Loucy (cell line): ENCODE measurements around the gene BANK1.

Experiments used
- H2AFZ ChIP-seq: fragments of 200-600 bp; sonication (generic); 2 replicates; pipeline ENCODE4 v1.6.0; 2016; ENCODE audit warnings: antibody characterized with exemption, mild to moderate bottlenecking, low read length, moderate library complexity
- H3F3A ChIP-seq: fragments of 200-600 bp; 2 replicates; pipeline ENCODE4 v1.6.0; 2016; ENCODE audit warnings: antibody characterized with exemption, low read depth, mild to moderate bottlenecking
- H3K27me3 ChIP-seq: fragments of 200-600 bp; sonication (generic); 2 replicates; pipeline ENCODE4 v1.6.1; 2014; ENCODE audit warnings: low read length, mild to moderate bottlenecking; ENCODE audit not compliant: insufficient read depth, poor library complexity, severe bottlenecking
- H3K36me3 ChIP-seq: fragments of 200-600 bp; sonication (generic); 2 replicates; pipeline ENCODE4 v1.6.1; 2016; ENCODE audit warnings: low read length; ENCODE audit not compliant: insufficient read depth
- H3K4me1 ChIP-seq: fragments of 200-600 bp; sonication (generic); 2 replicates; pipeline ENCODE4 v1.5.1; 2014; ENCODE audit warnings: low read length, mild to moderate bottlenecking; ENCODE audit not compliant: insufficient read depth, poor library complexity, severe bottlenecking
- H3K4me2 ChIP-seq: fragments of 200-600 bp; sonication (generic); 2 replicates; pipeline ENCODE4 v1.6.0; 2014; ENCODE audit warnings: antibody characterized with exemption, low read length, low read depth, mild to moderate bottlenecking; ENCODE audit not compliant: poor library complexity, severe bottlenecking
- H3K4me3 ChIP-seq: fragments of 200-600 bp; sonication (generic); 2 replicates; pipeline ENCODE4 v1.5.1; 2014; ENCODE audit warnings: low read length, mild to moderate bottlenecking, mixed read lengths; ENCODE audit not compliant: poor library complexity, severe bottlenecking
- H3K79me2 ChIP-seq: fragments of 200-600 bp; sonication (generic); 2 replicates; pipeline ENCODE4 v1.6.1; 2014; ENCODE audit warnings: low read length; ENCODE audit not compliant: insufficient read depth
- H3K9ac ChIP-seq: fragments of 200-600 bp; sonication (generic); 2 replicates; pipeline ENCODE4 v1.6.0; 2014; ENCODE audit warnings: mild to moderate bottlenecking, low read depth, low read length, moderate library complexity; ENCODE audit not compliant: poor library complexity, severe bottlenecking
- H3K9me2 ChIP-seq: fragments of 200-600 bp; sonication (generic); replicated peaks from 2 replicates; pipeline ENCODE4 v1.6.1; 2016; ENCODE audit warnings: low read depth, low read length, mixed read lengths
- H3K9me3 ChIP-seq: fragments of 200-600 bp; sonication (generic); 2 replicates; pipeline ENCODE4 v1.6.1; 2014; ENCODE audit warnings: mild to moderate bottlenecking, antibody characterized with exemption, low read length, low read depth; ENCODE audit not compliant: insufficient read depth
- H4K20me1 ChIP-seq: fragments of 200-600 bp; sonication (generic); 2 replicates; pipeline ENCODE4 v1.6.0; 2014; ENCODE audit warnings: antibody characterized with exemption, low read length, mild to moderate bottlenecking; ENCODE audit not compliant: insufficient read depth, poor library complexity, severe bottlenecking
- CTCF ChIP-seq: fragments of 200-600 bp; sonication (generic); conservative IDR thresholded peaks from 2 replicates; pipeline ENCODE4 v1.5.1; 2014; ENCODE audit warnings: mild to moderate bottlenecking, antibody characterized with exemption, low read length
- EZH2phosphoT487 ChIP-seq: fragments of 200-600 bp; IDR thresholded peaks from 2 replicates; pipeline ENCODE4 v1.6.1; 2018; ENCODE audit warnings: antibody characterized with exemption, mild to moderate bottlenecking, moderate library complexity, borderline replicate concordance

The BANK1 gene

GRCh38 chr4:102061133-102061532 lies 270.6 kb downstream of the BANK1 start:
- no peak overlapping the region for H3K9ac ChIP-seq

GRCh38 chr4:102064747-102065442 lies 274.4 kb downstream of the BANK1 start:
- no peaks in the 10 kb centered on the region for H3K4me1 ChIP-seq
- H3K4me2 ChIP-seq: no peak overlapping the region
- no peaks in the 10 kb centered on the region for H3K27me3 ChIP-seq

More at GRCh38 chr4:102061133-102061532, 270.6 kb downstream of the BANK1 start:
- no peaks in the 10 kb centered on the region for H3F3A ChIP-seq
- no peak overlapping the region for H2AFZ ChIP-seq
- H3K4me2 ChIP-seq: no peak overlapping the region
- no peak overlapping the region for H3K4me3 ChIP-seq
- H3K9me2 ChIP-seq: 0 out of 2 replicates have a peak, but pooled peaks cover 4% of the 10 kb centered on the region
- no peaks in the 10 kb centered on the region for H3K79me2 ChIP-seq
- H3K9me3 ChIP-seq: no peaks in the 10 kb centered on the region
- H3K27me3 ChIP-seq: no peaks in the 10 kb centered on the region
- no peaks in the 10 kb centered on the region for H3K4me1 ChIP-seq
- H4K20me1 ChIP-seq: no peaks in the 10 kb centered on the region
- no peaks in the 10 kb centered on the region for H3K36me3 ChIP-seq
- TF ChIP-seq CTCF (no peak), EZH2phosphoT487 (no peak)

GRCh38 chr4:102076622-102077021 lies 286.1 kb downstream of the BANK1 start:
- H3K9me2 ChIP-seq: no peaks in the 10 kb centered on the region
- no peaks in the 10 kb centered on the region for H3K36me3 ChIP-seq
- no peaks in the 10 kb centered on the region for H4K20me1 ChIP-seq
- no peak overlapping the region for H3K4me2 ChIP-seq
- no peak overlapping the region for H3K4me3 ChIP-seq
- no peak overlapping the region for H3K9ac ChIP-seq
- no peaks in the 10 kb centered on the region for H3K27me3 ChIP-seq
- H3K4me1 ChIP-seq: no peaks in the 10 kb centered on the region
- TF ChIP-seq EZH2phosphoT487: no peak
- TF ChIP-seq CTCF: no peak
- no peaks in the 10 kb centered on the region for H3K9me3 ChIP-seq
- H2AFZ ChIP-seq: no peak overlapping the region
- H3K79me2 ChIP-seq: no peaks in the 10 kb centered on the region
- H3F3A ChIP-seq: no peaks in the 10 kb centered on the region

More at GRCh38 chr4:102064747-102065442, 274.4 kb downstream of the BANK1 start:
- no peak overlapping the region for H3K9ac ChIP-seq
- H3K36me3 ChIP-seq: no peaks in the 10 kb centered on the region
- no peaks in the 10 kb centered on the region for H3K9me3 ChIP-seq
- TF ChIP-seq CTCF (no peak), EZH2phosphoT487 (no peak)
- no peaks in the 10 kb centered on the region for H4K20me1 ChIP-seq
- no peaks in the 10 kb centered on the region for H3K9me2 ChIP-seq
- H3K79me2 ChIP-seq: no peaks in the 10 kb centered on the region
- H2AFZ ChIP-seq: peak overlapping the region; percentile 67
- H3F3A ChIP-seq: no peaks in the 10 kb centered on the region
- no peak overlapping the region for H3K4me3 ChIP-seq
